ENCODE results near the gene ZNF488. TPM values are rescaled to one million over a fixed set of nuclear protein-coding genes. Genes with fewer than 3 reads are reported as not detected.

Gene ZNF488
- total RNA-seq, 1 donor from 2014 or later: 0.29 TPM

GRCh38 chr10:47364911-47365310 is 19.2 kb downstream of the ZNF488 start:
- DNase-seq (ENCODE audit: low read depth): no peak
- H3K27me3 ChIP-seq (ENCODE audit: control insufficient read depth, insufficient read depth, low read length): peaks cover 2% of the 10 kb centered on the region
- no peak for TF ChIP-seq CTCF (IDR thresholded peaks at IDR 0.05; ENCODE audit: insufficient read depth, low read length, poor library complexity, severe bottlenecking)
- H3K36me3 ChIP-seq (ENCODE audit: control insufficient read depth, insufficient read depth, low read length): no peaks in the 10 kb centered on the region
- no peak overlapping the region for H3K4me3 ChIP-seq (ENCODE audit: low read depth, low read length)

- no peak for DNase-seq (ENCODE audit: low read depth)
- H3K4me3 ChIP-seq (ENCODE audit: low read depth, low read length): no peak overlapping the region
- TF ChIP-seq CTCF (IDR thresholded peaks at IDR 0.05; ENCODE audit: insufficient read depth, low read length, poor library complexity, severe bottlenecking): no peak
These were observed 19.7 kb downstream of the ZNF488 start for GRCh38 chr10:47364366-47364765.

GRCh38 chr10:47363781-47364180 is 20.3 kb downstream of the ZNF488 start:
- Histone ChIP-seq H3K36me3 (ENCODE audit: control insufficient read depth, insufficient read depth, low read length) (no peaks in the 10 kb centered on the region), H3K27me3 (ENCODE audit: control insufficient read depth, insufficient read depth, low read length) (peaks cover 2% of the 10 kb centered on the region), H3K4me3 (ENCODE audit: low read depth, low read length) (no peak overlapping the region)
- DNase-seq (ENCODE audit: low read depth): no peak
- TF ChIP-seq CTCF (IDR thresholded peaks at IDR 0.05; ENCODE audit: insufficient read depth, low read length, poor library complexity, severe bottlenecking): no peak

More at GRCh38 chr10:47364366-47364765, 19.7 kb downstream of the ZNF488 start:
- H3K36me3 ChIP-seq (ENCODE audit: control insufficient read depth, insufficient read depth, low read length): no peaks in the 10 kb centered on the region
- H3K27me3 ChIP-seq (ENCODE audit: control insufficient read depth, insufficient read depth, low read length): peaks cover 2% of the 10 kb centered on the region

- no peak for TF ChIP-seq CTCF (IDR thresholded peaks at IDR 0.05; ENCODE audit: insufficient read depth, low read length, poor library complexity, severe bottlenecking)
- no peak for DNase-seq (ENCODE audit: low read depth)
- Histone ChIP-seq H3K27me3 (ENCODE audit: control insufficient read depth, insufficient read depth, low read length) (peaks cover 2% of the 10 kb centered on the region), H3K36me3 (ENCODE audit: control insufficient read depth, insufficient read depth, low read length) (no peaks in the 10 kb centered on the region), H3K4me3 (ENCODE audit: low read depth, low read length) (no peak overlapping the region)
These were observed 21.9 kb downstream of the ZNF488 start for GRCh38 chr10:47362199-47362598.

- H3K36me3 ChIP-seq (ENCODE audit: control insufficient read depth, insufficient read depth, low read length): no peaks in the 10 kb centered on the region
- no peak overlapping the region for H3K4me3 ChIP-seq (ENCODE audit: low read depth, low read length)
- no peak for DNase-seq (ENCODE audit: low read depth)
- TF ChIP-seq CTCF (IDR thresholded peaks at IDR 0.05; ENCODE audit: insufficient read depth, low read length, poor library complexity, severe bottlenecking): peak; percentile 87
- no peaks in the 10 kb centered on the region for H3K27me3 ChIP-seq (ENCODE audit: control insufficient read depth, insufficient read depth, low read length)
These were observed 22.8 kb downstream of the ZNF488 start for GRCh38 chr10:47361293-47361692.

GRCh38 chr10:47360419-47361040 is 23.6 kb downstream of the ZNF488 start:
- Histone ChIP-seq H3K4me3 (ENCODE audit: low read depth, low read length) (no peak overlapping the region), H3K27me3 (ENCODE audit: control insufficient read depth, insufficient read depth, low read length) (no peaks in the 10 kb centered on the region), H3K36me3 (ENCODE audit: control insufficient read depth, insufficient read depth, low read length) (no peaks in the 10 kb centered on the region)
- no peak for DNase-seq (ENCODE audit: low read depth)
- no peak for TF ChIP-seq CTCF (IDR thresholded peaks at IDR 0.05; ENCODE audit: insufficient read depth, low read length, poor library complexity, severe bottlenecking)

All from kidney epithelial cell (primary cell).